ENCODE data around the gene ENDOV. TPM values are rescaled to one million over a fixed set of nuclear protein-coding genes. Genes with fewer than 3 reads are reported as not detected.

Gene ENDOV
- total RNA-seq, 4 donors from 2014 or later, result 17.1 to 47.8 (median 19.3) TPM

GRCh38 chr17:80438806-80439205 is 23.8 kb downstream of the ENDOV start:
- no peaks in the 10 kb centered on the region for H3K9me3 ChIP-seq
- no peak for DNase-seq (ENCODE audit: low spot score in 2 of 2)
- TF ChIP-seq, protein P1, sequence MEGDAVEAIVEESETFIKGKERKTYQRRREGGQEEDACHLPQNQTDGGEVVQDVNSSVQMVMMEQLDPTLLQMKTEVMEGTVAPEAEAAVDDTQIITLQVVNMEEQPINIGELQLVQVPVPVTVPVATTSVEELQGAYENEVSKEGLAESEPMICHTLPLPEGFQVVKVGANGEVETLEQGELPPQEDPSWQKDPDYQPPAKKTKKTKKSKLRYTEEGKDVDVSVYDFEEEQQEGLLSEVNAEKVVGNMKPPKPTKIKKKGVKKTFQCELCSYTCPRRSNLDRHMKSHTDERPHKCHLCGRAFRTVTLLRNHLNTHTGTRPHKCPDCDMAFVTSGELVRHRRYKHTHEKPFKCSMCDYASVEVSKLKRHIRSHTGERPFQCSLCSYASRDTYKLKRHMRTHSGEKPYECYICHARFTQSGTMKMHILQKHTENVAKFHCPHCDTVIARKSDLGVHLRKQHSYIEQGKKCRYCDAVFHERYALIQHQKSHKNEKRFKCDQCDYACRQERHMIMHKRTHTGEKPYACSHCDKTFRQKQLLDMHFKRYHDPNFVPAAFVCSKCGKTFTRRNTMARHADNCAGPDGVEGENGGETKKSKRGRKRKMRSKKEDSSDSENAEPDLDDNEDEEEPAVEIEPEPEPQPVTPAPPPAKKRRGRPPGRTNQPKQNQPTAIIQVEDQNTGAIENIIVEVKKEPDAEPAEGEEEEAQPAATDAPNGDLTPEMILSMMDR (IDR thresholded peaks at IDR 0.05), result no peak
- TF ChIP-seq EP300 (IDR thresholded peaks at IDR 0.05), result no peak
- no peak for TF ChIP-seq POLR2A (IDR thresholded peaks at IDR 0.05)
- TF ChIP-seq POLR2AphosphoS5 (IDR thresholded peaks at IDR 0.05), result no peak
- H3K36me3 ChIP-seq, result no peaks in the 10 kb centered on the region
- no peaks in the 10 kb centered on the region for H3K27me3 ChIP-seq
- no peak overlapping the region for H3K4me3 ChIP-seq
- no peak overlapping the region for H3K27ac ChIP-seq
- 83% methylated on average over 2 of the region's 5 CpGs for WGBS
- no peaks in the 10 kb centered on the region for H3K4me1 ChIP-seq

- TF ChIP-seq POLR2A (IDR thresholded peaks at IDR 0.05) (no peak), EP300 (IDR thresholded peaks at IDR 0.05) (no peak), POLR2AphosphoS5 (IDR thresholded peaks at IDR 0.05) (no peak)
- TF ChIP-seq, protein P1 (IDR thresholded peaks at IDR 0.05), result no peak
- Histone ChIP-seq H3K36me3 (no peaks in the 10 kb centered on the region), H3K27me3 (no peaks in the 10 kb centered on the region), H3K4me3 (no peak overlapping the region), H3K9me3 (no peaks in the 10 kb centered on the region), H3K4me1 (no peaks in the 10 kb centered on the region), H3K27ac (no peak overlapping the region)
- 79% methylated on average over 9 of the region's 9 CpGs for WGBS
- DNase-seq (ENCODE audit: low spot score in 2 of 2), result no peak
Observed at GRCh38 chr17:80439499-80439898, 24.5 kb downstream of the ENDOV start.

DNA sequence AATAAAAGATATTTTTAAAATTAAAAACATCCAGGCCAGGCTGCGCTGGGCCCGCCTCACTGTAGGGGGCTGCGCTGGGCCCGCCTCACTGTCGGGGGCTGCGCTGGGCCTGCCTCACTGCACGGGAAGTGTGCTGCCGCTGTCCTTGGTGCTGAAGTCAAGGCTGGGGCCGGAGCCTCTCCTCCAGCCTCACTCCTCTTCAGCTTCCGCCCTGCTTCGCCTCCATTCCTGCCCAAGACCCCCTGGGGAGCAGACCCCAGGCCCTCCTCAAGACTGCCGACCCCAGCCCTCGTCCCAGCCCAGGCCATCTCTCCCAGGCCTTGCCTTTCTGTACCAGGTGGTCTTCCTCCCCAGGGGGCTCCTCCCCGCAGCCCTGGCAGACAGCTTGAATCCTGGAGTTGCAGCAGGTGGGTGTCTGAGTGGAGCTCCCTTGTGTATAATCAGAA is 26.2 kb downstream of the ENDOV start:
- H3K27me3 ChIP-seq, result no peaks in the 10 kb centered on the region
- no peaks in the 10 kb centered on the region for H3K36me3 ChIP-seq
- H3K4me1 ChIP-seq, result no peaks in the 10 kb centered on the region
- TF ChIP-seq EP300 (IDR thresholded peaks at IDR 0.05), result no peak
- TF ChIP-seq POLR2A (IDR thresholded peaks at IDR 0.05), result no peak
- TF ChIP-seq, protein P1 (IDR thresholded peaks at IDR 0.05), result no peak
- no peak for TF ChIP-seq POLR2AphosphoS5 (IDR thresholded peaks at IDR 0.05)
- no peak overlapping the region for H3K4me3 ChIP-seq
- no peak for DNase-seq (ENCODE audit: low spot score in 2 of 2)
- WGBS, result 43% methylated on average over 13 of the region's 14 CpGs
- H3K27ac ChIP-seq, result no peak overlapping the region
- H3K9me3 ChIP-seq, result no peaks in the 10 kb centered on the region

DNA sequence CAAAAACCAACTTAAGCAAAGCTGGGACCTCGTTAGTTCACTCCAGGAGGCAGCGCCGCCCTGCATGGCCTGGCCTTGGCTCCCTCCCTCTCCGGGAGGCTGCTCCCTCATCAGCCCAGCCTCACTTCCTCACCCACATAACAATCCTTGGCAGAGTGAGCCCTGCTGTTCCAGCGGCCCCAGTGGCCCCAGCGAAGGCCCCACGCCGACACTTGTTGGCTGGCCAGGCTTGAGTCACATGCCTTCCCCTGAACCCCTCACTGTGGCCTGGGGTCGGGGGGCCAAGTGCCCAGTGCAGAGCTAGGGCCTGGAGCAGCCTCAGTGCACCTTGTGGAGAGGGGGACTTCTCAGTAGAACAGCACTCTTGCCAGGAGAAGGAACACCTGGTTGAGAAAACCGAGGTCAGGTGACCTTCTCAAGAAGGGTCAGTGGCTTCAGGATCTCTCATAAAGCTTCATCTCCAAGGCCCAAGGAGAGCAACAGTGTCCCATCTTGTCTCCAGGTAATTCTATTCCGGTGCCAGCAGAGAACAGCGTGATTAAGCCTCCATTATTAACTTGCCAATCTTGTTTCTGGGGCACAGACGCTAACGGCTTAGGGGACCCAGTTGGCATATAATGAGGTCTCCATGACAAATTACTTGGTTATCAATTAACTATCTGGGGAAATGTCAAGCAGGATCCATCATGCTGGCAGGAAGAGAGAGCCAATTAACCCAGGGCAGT is 26.8 kb downstream of the ENDOV start:
- no peaks in the 10 kb centered on the region for H3K9me3 ChIP-seq
- WGBS, result 90% methylated on average over 13 of the region's 14 CpGs
- TF ChIP-seq POLR2A (IDR thresholded peaks at IDR 0.05) (no peak), POLR2AphosphoS5 (IDR thresholded peaks at IDR 0.05) (no peak), EP300 (IDR thresholded peaks at IDR 0.05) (no peak)
- TF ChIP-seq, protein P1 (IDR thresholded peaks at IDR 0.05), result no peak

DNA sequence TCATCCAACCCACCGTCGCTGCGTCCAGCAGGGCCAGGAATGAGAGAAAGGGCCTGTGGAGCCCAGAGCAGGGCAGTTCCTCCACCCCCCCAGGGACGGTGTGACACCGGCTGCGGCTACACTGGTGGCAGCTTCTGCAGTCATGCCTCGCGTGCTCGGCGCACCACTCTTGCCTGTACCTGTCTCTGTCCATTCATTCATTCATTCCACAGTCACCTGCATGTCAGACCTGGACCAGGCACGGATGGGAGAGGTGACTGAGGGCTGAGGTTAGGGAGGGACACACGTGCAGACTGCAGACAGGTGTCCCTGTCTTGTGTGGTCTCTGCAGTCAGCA is 27.3 kb downstream of the ENDOV start:
- Histone ChIP-seq H3K27me3 (no peaks in the 10 kb centered on the region), H3K4me3 (no peak overlapping the region), H3K4me1 (no peaks in the 10 kb centered on the region), H3K36me3 (no peaks in the 10 kb centered on the region), H3K9me3 (no peaks in the 10 kb centered on the region), H3K27ac (no peak overlapping the region)
- 86% methylated on average over 12 of the region's 12 CpGs for WGBS
- no peak for DNase-seq (ENCODE audit: low spot score in 2 of 2)
- TF ChIP-seq, protein P1 (IDR thresholded peaks at IDR 0.05), result no peak
- no peak for TF ChIP-seq POLR2A (IDR thresholded peaks at IDR 0.05)
- no peak for TF ChIP-seq EP300 (IDR thresholded peaks at IDR 0.05)
- no peak for TF ChIP-seq POLR2AphosphoS5 (IDR thresholded peaks at IDR 0.05)

More for the DNA sequence above, 26.8 kb downstream of the ENDOV start:
- Histone ChIP-seq H3K36me3 (no peaks in the 10 kb centered on the region), H3K27me3 (no peaks in the 10 kb centered on the region), H3K4me1 (no peaks in the 10 kb centered on the region), H3K27ac (no peak overlapping the region), H3K4me3 (no peak overlapping the region)
- DNase-seq (ENCODE audit: low spot score in 2 of 2), result no peak

Data from suprapubic skin (tissue), 4 donors.